SJSA1 (cell line): Measurements from ENCODE around the gene EPHB1. TPM values are rescaled to one million over a fixed set of nuclear protein-coding genes. Genes with fewer than 3 reads are reported as not detected.
"Not testable (repeated sequence)": the region's sequence is repeated elsewhere in the genome, so short reads cannot be mapped to it uniquely, and the experiment has no call there.

Experiments
- DNase-seq, 2 experiments: peaks; one replicate each; pipeline ENCODE4 v3.0.0-alpha.2; 2015 to 2020; ENCODE audit warnings: low spot score in 2 of 2, low read depth in 1 of 2
- H3K27ac ChIP-seq: fragments of 250-450 bp; sonication (Bioruptor Pico); 2 replicates; pipeline ENCODE4 v1.5.1; 2020; ENCODE audit warnings: mild to moderate bottlenecking, moderate library complexity
- H3K27me3 ChIP-seq: fragments of 250-450 bp; sonication (Bioruptor Pico); replicated peaks from 2 replicates; pipeline ENCODE4 v1.5.1; 2020; ENCODE audit warnings: mild to moderate bottlenecking, moderate library complexity
- H3K36me3 ChIP-seq: fragments of 250-450 bp; sonication (Bioruptor Pico); 2 replicates; pipeline ENCODE4 v1.5.1; 2020; ENCODE audit warnings: mild to moderate bottlenecking
- H3K4me1 ChIP-seq: fragments of 250-450 bp; sonication (Bioruptor Pico); replicated peaks from 2 replicates; pipeline ENCODE4 v1.6.1; 2021; ENCODE audit warnings: mild to moderate bottlenecking
- H3K4me3 ChIP-seq: fragments of 250-450 bp; sonication (Bioruptor Pico); 2 replicates; pipeline ENCODE4 v1.5.1; 2020; ENCODE audit warnings: mild to moderate bottlenecking
- H3K9me3 ChIP-seq: fragments of 250-450 bp; sonication (Bioruptor Pico); replicated peaks from 2 replicates; pipeline ENCODE4 v1.5.1; 2020; ENCODE audit warnings: mild to moderate bottlenecking
- total RNA-seq: library from RNA; depleted of rRNA; stranded (reverse); fragments of >200 nt; shearing (Covaris generic); gene quantifications from 2 replicates; pipeline ENCODE4 v1.2.3, GENCODE V29; 2014

The EPHB1 gene
- total RNA-seq, 1 experiment from 2014 or later = not detected

DNA sequence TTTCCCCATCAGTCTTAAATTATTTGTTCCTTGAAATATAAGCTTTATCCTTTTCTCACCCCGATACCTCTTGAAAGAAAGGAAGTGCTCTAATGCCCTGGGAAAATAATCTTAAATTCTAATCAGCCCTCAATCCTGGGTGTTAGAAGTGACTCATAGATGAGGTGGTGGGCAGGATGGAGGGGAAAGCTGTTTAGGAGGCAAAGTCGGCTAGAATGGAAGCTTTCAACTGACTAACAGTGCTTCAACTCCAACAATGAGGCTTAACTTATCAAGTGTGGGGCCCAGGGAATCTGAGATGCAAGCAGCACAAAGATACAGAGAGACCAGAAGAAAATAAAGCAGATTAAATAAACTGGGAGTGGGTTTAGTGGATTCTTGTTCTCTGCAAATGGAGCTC is 175.8 kb downstream of the EPHB1 start:
- DNase-seq = no peak
- no peaks in the 10 kb centered on the region for H3K27me3 ChIP-seq
- no peaks in the 10 kb centered on the region for H3K9me3 ChIP-seq
- H3K4me3 ChIP-seq = no peak overlapping the region
- H3K4me1 ChIP-seq = no peaks in the 10 kb centered on the region
- H3K36me3 ChIP-seq = no peaks in the 10 kb centered on the region
- H3K27ac ChIP-seq = no peak overlapping the region

- Histone ChIP-seq H3K4me1 (no peaks in the 10 kb centered on the region), H3K27me3 (no peaks in the 10 kb centered on the region), H3K27ac (no peak overlapping the region), H3K9me3 (no peaks in the 10 kb centered on the region), H3K36me3 (no peaks in the 10 kb centered on the region), H3K4me3 (no peak overlapping the region)
- DNase-seq = no peak
Observed at GRCh38 chr3:134971306-134971705, 176.2 kb downstream of the EPHB1 start.

- H3K4me1 ChIP-seq, H3K27ac ChIP-seq, H3K4me3 ChIP-seq, DNase-seq, H3K36me3 ChIP-seq, H3K9me3 ChIP-seq, H3K27me3 ChIP-seq: not testable (repeated sequence)
Observed at GRCh38 chr3:134971907-134972306, 176.8 kb downstream of the EPHB1 start.

DNA sequence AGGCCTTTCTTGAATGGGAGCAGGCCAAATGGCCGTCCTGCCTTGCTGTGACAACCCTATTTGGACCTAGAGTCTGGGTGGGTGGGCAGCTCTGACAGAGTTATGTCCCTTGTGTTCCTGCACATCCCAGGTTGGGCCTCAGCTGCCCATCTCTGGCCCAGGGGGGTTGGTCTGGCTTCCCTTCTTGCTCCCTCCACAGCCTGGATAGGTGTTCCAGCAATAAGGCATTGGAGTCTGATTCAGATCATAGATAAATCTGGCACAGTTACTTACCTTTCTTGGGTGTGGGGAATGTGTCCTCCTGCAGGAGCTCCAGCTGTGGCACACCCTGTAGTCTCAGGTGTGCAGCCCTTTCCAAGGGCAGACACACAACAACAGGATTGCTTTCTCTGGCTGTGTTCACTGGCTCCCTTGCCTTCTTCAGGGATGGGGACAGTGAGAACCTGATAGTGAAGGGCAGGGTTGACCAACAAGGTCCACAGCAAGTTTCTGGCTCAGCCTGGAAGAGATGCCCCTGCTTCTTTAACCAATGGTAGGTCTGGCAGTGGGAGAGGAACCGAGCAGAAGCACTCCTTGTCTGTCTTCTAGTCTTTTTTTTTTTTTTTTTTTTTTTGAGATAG is 177.9 kb downstream of the EPHB1 start:
- Histone ChIP-seq H3K4me3 (no peak overlapping the region), H3K27ac (no peak overlapping the region), H3K4me1 (no peaks in the 10 kb centered on the region), H3K9me3 (no peaks in the 10 kb centered on the region), H3K36me3 (no peaks in the 10 kb centered on the region), H3K27me3 (no peaks in the 10 kb centered on the region)
- no peak for DNase-seq

DNA sequence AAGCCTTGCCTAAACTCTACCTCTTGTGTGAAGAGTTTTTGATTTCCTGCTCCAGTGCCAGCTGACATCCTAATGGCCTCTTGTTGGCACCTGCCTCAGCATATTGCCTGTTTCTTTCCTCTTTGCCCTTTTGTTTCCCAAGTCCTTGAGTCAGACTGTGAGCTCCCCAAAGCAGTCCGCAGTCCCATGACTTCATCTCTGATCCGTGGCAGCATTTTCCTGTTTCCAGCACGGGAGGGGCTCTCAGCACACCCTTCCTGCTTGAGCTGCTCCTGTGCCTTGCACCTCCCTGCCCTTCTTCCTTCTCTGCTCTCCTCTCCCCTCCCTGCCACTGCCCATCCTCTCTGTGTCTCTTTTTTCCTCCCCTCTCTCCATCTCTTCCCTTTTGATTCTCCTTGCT is 179.6 kb downstream of the EPHB1 start:
- no peaks in the 10 kb centered on the region for H3K36me3 ChIP-seq
- H3K27ac ChIP-seq = no peak overlapping the region
- no peaks in the 10 kb centered on the region for H3K27me3 ChIP-seq
- no peak for DNase-seq
- H3K4me1 ChIP-seq = no peaks in the 10 kb centered on the region
- H3K9me3 ChIP-seq = no peaks in the 10 kb centered on the region
- H3K4me3 ChIP-seq = no peak overlapping the region

DNA sequence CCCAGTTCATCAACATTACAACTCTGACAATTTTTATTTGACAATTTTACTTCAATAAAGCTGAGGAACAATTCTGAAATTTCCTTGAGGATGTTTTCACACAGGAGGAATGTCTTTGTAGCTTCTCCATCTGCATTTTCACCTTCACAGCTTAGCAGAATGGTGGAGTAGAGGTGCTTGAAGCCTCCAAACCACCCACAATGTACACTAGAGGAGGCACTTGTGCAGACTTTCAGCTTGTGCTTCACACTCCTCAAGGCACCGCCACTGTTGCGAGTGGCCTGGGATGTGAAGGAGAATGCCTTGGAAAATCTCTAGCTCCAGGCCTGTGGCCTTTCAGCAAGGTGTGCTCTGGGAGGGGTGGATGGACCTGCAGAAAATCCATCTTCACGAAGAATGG is 181.9 kb downstream of the EPHB1 start:
- no peaks in the 10 kb centered on the region for H3K9me3 ChIP-seq
- H3K27ac ChIP-seq = no peak overlapping the region
- DNase-seq = no peak
- H3K4me1 ChIP-seq = no peaks in the 10 kb centered on the region
- no peak overlapping the region for H3K4me3 ChIP-seq
- H3K36me3 ChIP-seq = no peaks in the 10 kb centered on the region
- H3K27me3 ChIP-seq = no peaks in the 10 kb centered on the region

GRCh38 chr3:134978658-134979057 is 183.6 kb downstream of the EPHB1 start:
- no peak overlapping the region for H3K27ac ChIP-seq
- H3K36me3 ChIP-seq = no peaks in the 10 kb centered on the region
- no peaks in the 10 kb centered on the region for H3K9me3 ChIP-seq
- H3K4me1 ChIP-seq = no peaks in the 10 kb centered on the region
- H3K27me3 ChIP-seq = no peaks in the 10 kb centered on the region
- DNase-seq = no peak
- H3K4me3 ChIP-seq = no peak overlapping the region

DNA sequence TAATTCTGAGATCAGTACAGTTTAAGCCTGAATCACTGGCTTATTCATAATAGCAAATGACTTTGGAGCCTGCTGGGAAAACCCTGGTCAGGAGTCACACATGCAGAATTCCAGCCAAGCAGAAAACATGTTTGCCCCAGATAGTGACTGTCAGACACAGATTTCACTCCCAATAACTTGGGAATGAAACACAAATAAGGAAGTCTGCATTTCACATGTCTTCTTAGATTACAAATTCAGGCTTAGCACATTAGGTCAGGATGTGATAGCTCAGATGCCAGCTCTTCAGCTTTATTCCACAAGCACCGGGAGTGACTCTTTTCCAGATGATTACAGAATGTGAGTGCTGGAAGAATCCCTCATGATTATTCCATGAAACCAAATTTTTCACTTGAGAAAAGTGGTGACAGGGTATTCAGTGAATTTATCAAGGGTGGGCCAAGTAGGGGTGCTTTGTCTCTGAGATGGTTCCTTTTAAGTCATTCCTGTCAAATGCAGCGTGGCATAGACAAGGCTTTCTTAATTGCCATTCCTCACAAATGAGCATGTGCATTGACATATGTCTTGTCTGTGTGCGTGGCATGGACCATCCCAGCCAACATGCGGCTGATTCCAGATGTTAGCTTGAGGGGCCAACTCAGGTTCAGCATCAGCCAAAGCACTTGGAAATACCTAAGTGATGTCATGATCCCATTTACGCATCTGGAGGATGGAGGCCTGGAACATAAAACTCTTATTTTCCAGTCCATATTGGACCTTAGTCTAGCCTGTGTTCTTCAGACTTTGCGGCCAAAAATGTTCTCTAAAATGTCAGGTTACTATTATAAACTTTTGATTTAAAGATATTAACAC is 191.0 kb downstream of the EPHB1 start:
- Histone ChIP-seq H3K36me3 (no peaks in the 10 kb centered on the region), H3K9me3 (no peaks in the 10 kb centered on the region), H3K27me3 (0 out of 2 replicates have a peak, but pooled peaks cover 5% of the 10 kb centered on the region), H3K4me3 (no peak overlapping the region), H3K27ac (no peak overlapping the region), H3K4me1 (no peaks in the 10 kb centered on the region)
- DNase-seq = no peak

DNA sequence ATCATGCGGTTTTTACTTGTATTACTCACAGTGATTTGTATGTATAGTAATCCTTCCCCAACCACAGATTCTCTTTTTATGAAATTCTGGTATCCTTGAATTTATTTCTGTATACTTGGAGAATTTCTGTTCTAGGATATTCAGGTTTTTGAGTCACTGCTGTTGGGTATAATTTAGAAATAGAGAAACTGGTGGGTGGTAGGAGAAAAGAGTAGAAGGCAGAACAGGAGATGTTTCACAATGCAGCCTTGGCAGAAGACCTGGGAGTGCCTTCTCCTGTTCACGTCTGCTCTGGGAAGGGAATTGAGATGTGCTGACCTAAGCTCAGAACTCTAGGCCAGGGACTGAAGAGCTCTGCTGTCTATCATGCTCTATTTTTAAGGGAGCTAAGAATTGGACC is 193.6 kb downstream of the EPHB1 start:
- Histone ChIP-seq H3K4me3 (no peak overlapping the region), H3K27me3 (0 out of 2 replicates have a peak, but pooled peaks cover 5% of the 10 kb centered on the region), H3K27ac (no peak overlapping the region), H3K36me3 (no peaks in the 10 kb centered on the region), H3K9me3 (no peaks in the 10 kb centered on the region), H3K4me1 (no peaks in the 10 kb centered on the region)
- DNase-seq = no peak

DNA sequence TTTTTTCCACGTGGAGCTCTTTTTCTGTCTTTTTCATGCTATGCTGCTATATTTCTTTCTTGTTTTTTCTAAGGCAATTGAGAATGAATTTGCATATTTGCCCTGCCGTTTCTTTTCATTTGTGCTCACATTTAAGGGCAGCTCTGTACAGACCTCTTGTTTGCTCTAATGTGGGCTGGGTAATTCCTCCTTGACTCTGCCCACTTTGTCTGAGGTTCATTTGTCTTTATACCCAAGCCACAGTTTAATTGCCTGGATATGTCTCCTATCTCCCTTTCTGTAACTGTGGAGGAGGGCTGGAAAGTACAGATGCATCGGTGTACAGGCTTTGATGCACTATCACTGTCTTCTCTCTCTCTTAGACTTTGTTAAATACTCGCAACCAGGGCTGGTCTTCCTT is 195.9 kb downstream of the EPHB1 start:
- H3K27me3 ChIP-seq = 0 out of 2 replicates have a peak, but pooled peaks cover 5% of the 10 kb centered on the region
- H3K9me3 ChIP-seq = no peaks in the 10 kb centered on the region
- H3K4me3 ChIP-seq = no peak overlapping the region
- H3K27ac ChIP-seq = no peak overlapping the region
- no peak for DNase-seq
- H3K36me3 ChIP-seq = no peaks in the 10 kb centered on the region
- no peaks in the 10 kb centered on the region for H3K4me1 ChIP-seq

- Histone ChIP-seq H3K4me3 (no peak overlapping the region), H3K27me3 (0 out of 2 replicates have a peak, but pooled peaks cover 5% of the 10 kb centered on the region), H3K4me1 (no peaks in the 10 kb centered on the region), H3K9me3 (no peaks in the 10 kb centered on the region), H3K36me3 (no peaks in the 10 kb centered on the region), H3K27ac (no peak overlapping the region)
- DNase-seq = no peak
Observed at GRCh38 chr3:134991472-134992010, 196.5 kb downstream of the EPHB1 start.

- Histone ChIP-seq H3K4me1 (no peaks in the 10 kb centered on the region), H3K9me3 (no peaks in the 10 kb centered on the region), H3K27ac (no peak overlapping the region), H3K27me3 (0 out of 2 replicates have a peak, but pooled peaks cover 5% of the 10 kb centered on the region), H3K36me3 (no peaks in the 10 kb centered on the region), H3K4me3 (no peak overlapping the region)
- no peak for DNase-seq
Observed at GRCh38 chr3:134992180-134992579, 197.1 kb downstream of the EPHB1 start.

DNA sequence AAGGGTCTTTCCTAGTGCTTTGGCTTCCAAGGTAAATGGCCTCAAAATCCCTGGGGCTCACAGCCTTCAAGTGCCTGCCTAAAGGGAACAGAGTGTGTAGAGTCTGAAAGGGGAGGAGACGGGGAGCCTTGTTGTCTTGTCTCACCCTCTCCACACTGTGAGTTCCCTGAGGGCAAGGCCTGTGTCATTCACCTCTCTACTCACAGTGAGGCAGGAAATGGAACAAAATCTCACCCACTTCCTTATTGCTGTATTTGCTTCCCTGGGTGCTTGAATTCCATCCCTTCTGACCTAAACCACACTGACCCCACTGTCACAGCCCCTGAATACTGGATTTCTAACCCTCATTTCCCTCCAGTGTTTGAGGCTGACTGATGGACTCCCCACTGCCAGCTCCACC is 197.5 kb downstream of the EPHB1 start:
- H3K4me3 ChIP-seq = no peak overlapping the region
- H3K36me3 ChIP-seq = no peaks in the 10 kb centered on the region
- no peaks in the 10 kb centered on the region for H3K4me1 ChIP-seq
- H3K9me3 ChIP-seq = no peaks in the 10 kb centered on the region
- no peak overlapping the region for H3K27ac ChIP-seq
- 0 out of 2 replicates have a peak, but pooled peaks cover 5% of the 10 kb centered on the region for H3K27me3 ChIP-seq
- no peak for DNase-seq

DNA sequence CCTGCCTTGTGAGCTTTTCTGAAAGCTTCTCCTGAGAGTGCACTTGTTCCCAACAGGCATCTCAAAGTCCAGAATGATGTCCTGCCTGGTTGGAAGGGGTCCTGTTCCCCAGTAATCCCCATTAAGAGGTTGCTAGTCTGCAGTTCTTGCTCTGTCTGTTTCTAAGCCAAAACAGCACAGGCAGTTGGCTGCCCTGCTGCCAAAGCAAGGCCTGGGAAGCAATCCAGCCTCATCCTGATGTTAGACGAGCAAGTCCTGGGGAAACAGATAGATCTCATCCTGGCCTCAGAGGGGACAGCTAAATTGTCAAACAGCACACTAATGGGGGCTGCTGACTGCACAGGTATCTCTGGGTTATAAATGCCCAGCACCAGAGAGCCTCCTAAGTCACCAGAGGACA is 198.0 kb downstream of the EPHB1 start:
- H3K36me3 ChIP-seq = no peaks in the 10 kb centered on the region

More for the DNA sequence above, 198.0 kb downstream of the EPHB1 start:
- Histone ChIP-seq H3K4me1 (no peaks in the 10 kb centered on the region), H3K27ac (no peak overlapping the region), H3K27me3 (0 out of 2 replicates have a peak, but pooled peaks cover 5% of the 10 kb centered on the region), H3K4me3 (no peak overlapping the region), H3K9me3 (no peaks in the 10 kb centered on the region)
- DNase-seq = no peak
